ENCODE measurements around the gene GHSR. TPM values are rescaled to one million over a fixed set of nuclear protein-coding genes. Genes with fewer than 3 reads are reported as not detected.

The GHSR gene
- total RNA-seq, 2 experiments from 2014 or later, result not detected

GRCh38 chr3:172410702-172411477 lies 37.4 kb downstream of the GHSR start:
- H3K36me3 Mint-ChIP-seq (ENCODE audit: low read depth), result no peaks in the 10 kb centered on the region
- H3K4me3 Mint-ChIP-seq, result no peak overlapping the region
- H3K9me3 ChIP-seq (ENCODE audit: control insufficient read depth in 1 of 2, insufficient read depth in 1 of 2, low read length in 2 of 2), result peaks cover 0 to 12% of the 10 kb centered on the region in 2 experiments
- H3K27me3 ChIP-seq (ENCODE audit: control insufficient read depth in 1 of 2, insufficient read depth in 2 of 2, low read length in 2 of 2), result peaks cover 6 to 7% of the 10 kb centered on the region in 2 experiments
- H3K4me1 ChIP-seq (ENCODE audit: insufficient read depth, low read length), result no peaks in the 10 kb centered on the region
- no peak for DNase-seq
- H3K36me3 ChIP-seq (ENCODE audit: insufficient read depth, low read length), result no peaks in the 10 kb centered on the region
- no peaks in the 10 kb centered on the region for H3K4me1 Mint-ChIP-seq (ENCODE audit: low read depth)
- POLR2A ChIA-PET, result no interaction called here
- no peak for ATAC-seq (ENCODE audit: poor library complexity)
- H3K27ac Mint-ChIP-seq, result no peak overlapping the region
- peaks cover 35% of the 10 kb centered on the region for H3K27me3 Mint-ChIP-seq
- intact Hi-C loops (cut with DNase I, micrococcal nuclease), result no loop called here
- CTCF ChIA-PET, result no interaction called here
- no peak for TF ChIP-seq CTCF (IDR thresholded peaks at IDR 0.05)
- peaks cover 3% of the 10 kb centered on the region for H3K9me3 Mint-ChIP-seq
- no peak overlapping the region for H3K4me3 ChIP-seq (ENCODE audit: low read length)
- no peak overlapping the region for H3K27ac ChIP-seq (ENCODE audit: low read depth in 1 of 2, low read length in 2 of 2)

- Mint-ChIP-seq H3K27ac (no peak overlapping the region), H3K27me3 (peaks cover 17% of the 10 kb centered on the region)
- no peak for TF ChIP-seq CTCF (IDR thresholded peaks at IDR 0.05)
Observed at GRCh38 chr3:172407872-172408271, 40.4 kb downstream of the GHSR start.

GRCh38 chr3:172405914-172406313 lies 42.3 kb downstream of the GHSR start:
- Histone ChIP-seq H3K9me3 (ENCODE audit: control insufficient read depth in 1 of 2, insufficient read depth in 1 of 2, low read length in 2 of 2) (peaks cover 5 to 7% of the 10 kb centered on the region in 2 experiments), H3K4me1 (ENCODE audit: insufficient read depth, low read length) (no peaks in the 10 kb centered on the region), H3K4me3 (ENCODE audit: low read length) (no peak overlapping the region), H3K36me3 (ENCODE audit: insufficient read depth, low read length) (no peaks in the 10 kb centered on the region), H3K27ac (ENCODE audit: low read depth in 1 of 2, low read length in 2 of 2) (no peak overlapping the region), H3K27me3 (ENCODE audit: control insufficient read depth in 1 of 2, insufficient read depth in 2 of 2, low read length in 2 of 2) (peaks cover 0 to 3% of the 10 kb centered on the region in 2 experiments)
- peaks cover 9% of the 10 kb centered on the region for H3K27me3 Mint-ChIP-seq
- H3K9me3 Mint-ChIP-seq, result peaks cover 10% of the 10 kb centered on the region
- no peak overlapping the region for H3K4me3 Mint-ChIP-seq
- intact Hi-C loops (cut with DNase I, micrococcal nuclease), result no loop called here
- H3K4me1 Mint-ChIP-seq (ENCODE audit: low read depth), result no peaks in the 10 kb centered on the region
- POLR2A ChIA-PET, result no interaction called here
- no peak for TF ChIP-seq CTCF (IDR thresholded peaks at IDR 0.05)
- CTCF ChIA-PET, result no interaction called here
- DNase-seq, result no peak
- H3K36me3 Mint-ChIP-seq (ENCODE audit: low read depth), result peaks cover 10% of the 10 kb centered on the region
- no peak overlapping the region for H3K27ac Mint-ChIP-seq
- no peak for ATAC-seq (ENCODE audit: poor library complexity)

More at GRCh38 chr3:172407872-172408271, 40.4 kb downstream of the GHSR start:
- Mint-ChIP-seq H3K9me3 (peaks cover 5% of the 10 kb centered on the region), H3K36me3 (ENCODE audit: low read depth) (no peaks in the 10 kb centered on the region), H3K4me3 (no peak overlapping the region), H3K4me1 (ENCODE audit: low read depth) (no peaks in the 10 kb centered on the region)
- Histone ChIP-seq H3K4me3 (ENCODE audit: low read length) (no peak overlapping the region), H3K36me3 (ENCODE audit: insufficient read depth, low read length) (no peaks in the 10 kb centered on the region), H3K4me1 (ENCODE audit: insufficient read depth, low read length) (no peaks in the 10 kb centered on the region), H3K27ac (ENCODE audit: low read depth in 1 of 2, low read length in 2 of 2) (no peak overlapping the region), H3K9me3 (ENCODE audit: control insufficient read depth in 1 of 2, insufficient read depth in 1 of 2, low read length in 2 of 2) (peaks cover 0 to 12% of the 10 kb centered on the region in 2 experiments), H3K27me3 (ENCODE audit: control insufficient read depth in 1 of 2, insufficient read depth in 2 of 2, low read length in 2 of 2) (peaks cover 0 to 3% of the 10 kb centered on the region in 2 experiments)
- ChIA-PET CTCF (no interaction called here), POLR2A (no interaction called here)
- DNase-seq, result no peak
- intact Hi-C loops (cut with DNase I, micrococcal nuclease), result no loop called here
- ATAC-seq (ENCODE audit: poor library complexity), result no peak

Measured in CD4-positive, alpha-beta T cell (primary cell).